HL-60 (cell line): ENCODE results near the gene MRTFA.

Experiments used
- DNase-seq, 2 experiments: peaks; one replicate each; pipeline ENCODE4 v3.0.0-alpha.2; 2010 to 2020; ENCODE audit warnings: low read depth in 1 of 2, low spot score in 1 of 2
- H3K27ac ChIP-seq: fragments of 250-450 bp; sonication (Bioruptor Pico); replicated peaks from 2 replicates; pipeline ENCODE4 v1.5.1; 2020; ENCODE audit warnings: mild to moderate bottlenecking, moderate library complexity
- H3K27me3 ChIP-seq: fragments of 250-450 bp; sonication (Bioruptor Pico); 2 replicates; pipeline ENCODE4 v1.5.1; 2021; ENCODE audit warnings: mild to moderate bottlenecking, moderate library complexity; ENCODE audit not compliant: insufficient read depth, poor library complexity, severe bottlenecking
- H3K4me3 ChIP-seq: replicated peaks from 2 replicates; pipeline ENCODE4 v1.5.1; 2011; ENCODE audit warnings: mild to moderate bottlenecking, control low read depth, low read length; ENCODE audit not compliant: insufficient read depth
- CTCF ChIP-seq: IDR thresholded peaks from one replicate; pipeline ENCODE4 v1.5.1; 2011; ENCODE audit warnings: low read length, control low read depth, inconsistent platforms; ENCODE audit not compliant: insufficient read depth
- GABPA ChIP-seq: IDR thresholded peaks from 2 replicates; pipeline ENCODE4 v1.6.1; 2012; ENCODE audit warnings: low read depth
- POLR2AphosphoS5 ChIP-seq: IDR thresholded peaks from 2 replicates; pipeline ENCODE4 v1.6.1; 2012; ENCODE audit warnings: low read depth
- REST ChIP-seq: IDR thresholded peaks from 2 replicates; pipeline ENCODE4 v1.6.1; 2012; ENCODE audit warnings: low read depth; ENCODE audit not compliant: insufficient replicate concordance
- SPI1 ChIP-seq: IDR thresholded peaks from 2 replicates; pipeline ENCODE4 v1.6.1; 2012; ENCODE audit warnings: low read depth, mild to moderate bottlenecking, borderline replicate concordance

The MRTFA gene

GRCh38 chr22:40526960-40527359 is 109.6 kb downstream of the MRTFA start:
- H3K27ac ChIP-seq, result no peak overlapping the region
- H3K27me3 ChIP-seq, result no peaks in the 10 kb centered on the region
- no peak for DNase-seq
- TF ChIP-seq REST, result no peak
- H3K4me3 ChIP-seq, result no peak overlapping the region

- no peaks in the 10 kb centered on the region for H3K27me3 ChIP-seq
- TF ChIP-seq REST (no peak), CTCF (peak; percentile 35)
- H3K4me3 ChIP-seq, result no peak overlapping the region
- no peak overlapping the region for H3K27ac ChIP-seq
- DNase-seq, result peak; percentile 55 to 62
Measured at GRCh38 chr22:40525250-40525884, 111.2 kb downstream of the MRTFA start.

DNA sequence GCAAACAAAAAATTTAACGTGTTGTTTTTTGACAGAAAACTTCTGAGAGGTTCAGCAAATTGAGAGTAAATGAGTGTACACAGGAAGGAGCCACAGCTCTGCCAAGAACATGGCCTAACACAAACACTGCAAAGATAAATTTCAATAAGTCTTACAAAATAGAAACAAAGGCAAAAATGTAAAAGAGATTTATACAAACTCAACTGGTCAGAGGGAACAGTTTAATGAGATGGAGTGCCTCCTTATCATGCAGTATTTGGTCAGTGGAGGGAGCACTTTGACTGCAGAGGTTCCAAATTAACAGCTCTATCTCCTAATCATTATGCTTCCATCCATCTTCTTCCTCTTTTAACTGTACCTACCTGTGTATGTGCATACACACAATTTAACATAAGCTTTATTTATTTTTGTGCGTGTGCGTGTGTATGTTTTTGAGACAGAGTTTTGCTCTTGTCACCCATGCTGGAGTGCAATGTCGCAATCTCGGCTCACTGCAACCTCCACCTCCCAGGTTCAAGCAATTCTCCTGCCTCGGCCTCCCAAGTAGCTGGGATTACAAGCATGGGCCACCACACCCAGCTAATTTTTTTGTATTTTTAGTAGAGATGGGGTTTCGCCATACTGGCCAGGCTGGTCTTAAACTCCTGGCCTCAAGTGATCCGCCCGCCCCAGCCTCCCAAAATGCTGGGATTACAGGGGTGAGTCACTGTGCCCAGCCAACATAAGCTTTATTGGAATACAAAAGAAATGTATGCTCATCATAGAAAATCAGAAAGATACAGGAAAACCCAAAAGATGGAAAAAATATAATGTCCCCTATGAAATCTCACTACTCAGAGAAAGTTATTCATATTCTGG is 111.9 kb downstream of the MRTFA start:
- Histone ChIP-seq H3K27me3 (no peaks in the 10 kb centered on the region), H3K27ac (no peak overlapping the region), H3K4me3 (no peak overlapping the region)
- DNase-seq, result peak in 1 of 2 experiments; percentile 34
- TF ChIP-seq POLR2AphosphoS5 (no peak), SPI1 (no peak), GABPA (no peak), CTCF (no peak), REST (no peak)
